Erythroblast (primary cell): ENCODE results near the gene YAF2.

ENCODE experiments used
- GATA1 ChIP-seq: IDR thresholded peaks from 2 replicates; pipeline ENCODE4 v1.6.1; 2011; ENCODE audit warnings: low read depth, mild to moderate bottlenecking, control low read depth, low read length, moderate library complexity
- POLR2A ChIP-seq: IDR thresholded peaks from 2 replicates; pipeline ENCODE4 v1.6.1; 2011; ENCODE audit warnings: mild to moderate bottlenecking, low read length

- TF ChIP-seq POLR2A (no peak), GATA1 (no peak)
These were observed 33.2 kb downstream of the YAF2 start for GRCh38 chr12:42204819-42205218.
